ENCODE results near the gene MVD. TPM values are rescaled to one million over a fixed set of nuclear protein-coding genes. Genes with fewer than 3 reads are reported as not detected.

MVD gene
- total and polyA plus RNA-seq, 2 of the 13 experiments (the other 11 are each of a cell fraction or from before 2014, with no cell fraction given), result 28.1 to 187 TPM

- TF ChIP-seq ZNF317 (CRISPR knock-in tag; IDR thresholded peaks at IDR 0.05), result no peak
- TF ChIP-seq ZNF367 (CRISPR knock-in tag; IDR thresholded peaks at IDR 0.05; ENCODE audit: borderline replicate concordance), result peak; percentile 74; the same call in 1 of the 2 replicates
- TF ChIP-seq SMARCC2 (IDR thresholded peaks at IDR 0.05), result peak; percentile 73; the same call in 1 of the 2 replicates
- TF ChIP-seq MYC (CRISPR knock-in tag; IDR thresholded peaks at IDR 0.05; ENCODE audit: borderline replicate concordance), result peak; percentile 98
- peak; percentile 60; the same call in 1 of the 2 replicates for TF ChIP-seq STAT5B (CRISPR knock-in tag; IDR thresholded peaks at IDR 0.05)
- peak; percentile 41; the same call in 1 of the 2 replicates for TF ChIP-seq POLR2AphosphoS5 (IDR thresholded peaks at IDR 0.05; ENCODE audit: low read depth, low read length)
- TF ChIP-seq ZNF7 (CRISPR knock-in tag; IDR thresholded peaks at IDR 0.05), result no peak
- no peak for TF ChIP-seq MBD4 (IDR thresholded peaks at IDR 0.05; ENCODE audit: borderline replicate concordance, low read length)
- peak; percentile 89; the same call in 1 of the 2 replicates for TF ChIP-seq ZIK1 (CRISPR knock-in tag; IDR thresholded peaks at IDR 0.05; ENCODE audit: borderline replicate concordance, low read depth)
- peak; percentile 47; the same call in 1 of the 2 replicates for TF ChIP-seq ZNF276 (CRISPR knock-in tag; IDR thresholded peaks at IDR 0.05; ENCODE audit: low read depth)
- peak; percentile 56 for TF ChIP-seq ZSCAN25 (CRISPR knock-in tag; IDR thresholded peaks at IDR 0.05)
- TF ChIP-seq ATF6 (CRISPR knock-in tag; conservative IDR thresholded peaks at IDR 0.05), result peak; percentile 76; the same call in 1 of the 2 replicates
- TF ChIP-seq ZNF761 (CRISPR knock-in tag; conservative IDR thresholded peaks at IDR 0.05), result 0 out of 2 replicates have a peak, but pooled peaks have one; percentile 79
- peak; percentile 83 for TF ChIP-seq MNT (IDR thresholded peaks at IDR 0.05)
- TF ChIP-seq KLF13 (CRISPR knock-in tag; IDR thresholded peaks at IDR 0.05), result peak; percentile 77; the same call in 1 of the 2 replicates
- TF ChIP-seq ATF2 (CRISPR knock-in tag; IDR thresholded peaks at IDR 0.05), result peak; percentile 92
- peak; percentile 84 for TF ChIP-seq JUN (CRISPR knock-in tag; IDR thresholded peaks at IDR 0.05)
- no peak for TF ChIP-seq KAT2B (IDR thresholded peaks at IDR 0.05; ENCODE audit: borderline replicate concordance, low read depth, low read length)
- TF ChIP-seq TCF7L2 (IDR thresholded peaks at IDR 0.05; ENCODE audit: low read depth, low read length), result no peak
- TF ChIP-seq NFKBIZ (CRISPR knock-in tag; IDR thresholded peaks at IDR 0.05), result 0 out of 2 replicates have a peak, but pooled peaks have one; percentile 56
- TF ChIP-seq JARID2 (CRISPR knock-in tag; IDR thresholded peaks at IDR 0.05; ENCODE audit: insufficient replicate concordance), result no peak
- peak; percentile 88; the same call in 1 of the 2 replicates for TF ChIP-seq PREB (CRISPR knock-in tag; IDR thresholded peaks at IDR 0.05)
These were observed 43.5 kb upstream of the MVD start, which contains the start of the genes CTU2 and RNF166 (continued) for GRCh38 chr16:88706229-88706964.

Measured in HepG2 (cell line).